Daoy (cell line): ENCODE data around the gene FAH. TPM values are rescaled to one million over a fixed set of nuclear protein-coding genes. Genes with fewer than 3 reads are reported as not detected.

Source experiments
- DNase-seq: peaks from one replicate; pipeline ENCODE4 v3.0.0-alpha.2; 2015; ENCODE audit warnings: low read depth
- total RNA-seq: library from RNA; depleted of rRNA; stranded (reverse); fragments of >200 nt; shearing (Covaris generic); gene quantifications from 2 replicates; pipeline ENCODE4 v1.2.3, GENCODE V29; 2014

Gene FAH
- total RNA-seq, 1 experiment from 2014 or later = 22.4 TPM

GRCh38 chr15:80199869-80200268, 47.1 kb downstream of the FAH start:
- no peak for DNase-seq

- DNase-seq = no peak
Observed at GRCh38 chr15:80201256-80202015, 48.6 kb downstream of the FAH start.

GRCh38 chr15:80202016-80202315, 49.2 kb downstream of the FAH start:
- no peak for DNase-seq

GRCh38 chr15:80202641-80203360, 50.0 kb downstream of the FAH start:
- DNase-seq = no peak

- no peak for DNase-seq
Observed at GRCh38 chr15:80203361-80203885, 50.6 kb downstream of the FAH start.

GRCh38 chr15:80204231-80204630, 51.4 kb downstream of the FAH start:
- no peak for DNase-seq

GRCh38 chr15:80207887-80208286, 55.1 kb downstream of the FAH start:
- DNase-seq = no peak

GRCh38 chr15:80208758-80209734, 56.2 kb downstream of the FAH start:
- no peak for DNase-seq

- DNase-seq = no peak
Observed at GRCh38 chr15:80210611-80211573, 58.1 kb downstream of the FAH start.

GRCh38 chr15:80211976-80212375, 59.2 kb downstream of the FAH start:
- no peak for DNase-seq

GRCh38 chr15:80214910-80215309, 62.1 kb downstream of the FAH start:
- no peak for DNase-seq

- no peak for DNase-seq
Observed at GRCh38 chr15:80216141-80216540, 63.3 kb downstream of the FAH start.

- DNase-seq = no peak
Observed at GRCh38 chr15:80216911-80217310, 64.1 kb downstream of the FAH start.

- no peak for DNase-seq
Observed at GRCh38 chr15:80217327-80217900, 64.6 kb downstream of the FAH start.

GRCh38 chr15:80219955-80220354, 67.2 kb downstream of the FAH start:
- DNase-seq = no peak

GRCh38 chr15:80228959-80229610, 76.3 kb downstream of the FAH start:
- peak; percentile 43 for DNase-seq

GRCh38 chr15:80231371-80231770, 78.6 kb downstream of the FAH start:
- DNase-seq = no peak

GRCh38 chr15:80233581-80233980, 80.8 kb downstream of the FAH start:
- no peak for DNase-seq

- peak; percentile 36 for DNase-seq
Observed at GRCh38 chr15:80234883-80235282, 82.1 kb downstream of the FAH start.
